Activated T-helper 1 cell treated with Interleukin-2 at 50 U/mL for 16 hours (primary cell): ENCODE measurements around the gene AP2B1.
"Not testable (repeated sequence)": the region's sequence is repeated elsewhere in the genome, so short reads cannot be mapped to it uniquely, and the experiment has no call there.

Experiments
- DNase-seq: peaks from one replicate; pipeline ENCODE4 v3.0.0-alpha.2; 2020; ENCODE audit warnings: low read depth

The AP2B1 gene

GRCh38 chr17:35700150-35700549 is 113.0 kb downstream of the AP2B1 start:
- DNase-seq: no peak

GRCh38 chr17:35701491-35701890 is 114.4 kb downstream of the AP2B1 start:
- DNase-seq: no peak

GRCh38 chr17:35703308-35703707 is 116.2 kb downstream of the AP2B1 start:
- DNase-seq: not testable (repeated sequence)

GRCh38 chr17:35705230-35705629 is 118.1 kb downstream of the AP2B1 start:
- no peak for DNase-seq

GRCh38 chr17:35705705-35706104 is 118.6 kb downstream of the AP2B1 start:
- no peak for DNase-seq

GRCh38 chr17:35708149-35708548 is 121.0 kb downstream of the AP2B1 start:
- DNase-seq: no peak

- no peak for DNase-seq
Observed at GRCh38 chr17:35708951-35709350, 121.8 kb downstream of the AP2B1 start.

GRCh38 chr17:35709874-35710273 is 122.8 kb downstream of the AP2B1 start:
- DNase-seq: no peak

GRCh38 chr17:35710950-35711349 is 123.8 kb downstream of the AP2B1 start:
- no peak for DNase-seq

- no peak for DNase-seq
Observed at GRCh38 chr17:35713069-35713728, 126.1 kb downstream of the AP2B1 start.

GRCh38 chr17:35714988-35715387 is 127.9 kb downstream of the AP2B1 start:
- DNase-seq: no peak

- no peak for DNase-seq
Observed at GRCh38 chr17:35715416-35715815, 128.3 kb downstream of the AP2B1 start.

- DNase-seq: no peak
Observed at GRCh38 chr17:35716173-35716572, 129.1 kb downstream of the AP2B1 start.

- no peak for DNase-seq
Observed at GRCh38 chr17:35716897-35717465, 129.9 kb downstream of the AP2B1 start.

GRCh38 chr17:35717475-35717874 is 130.4 kb downstream of the AP2B1 start:
- no peak for DNase-seq

- no peak for DNase-seq
Observed at GRCh38 chr17:35723735-35724134, 136.6 kb downstream of the AP2B1 start.

GRCh38 chr17:35725058-35725457 is 137.9 kb downstream of the AP2B1 start:
- no peak for DNase-seq

- no peak for DNase-seq
Observed at GRCh38 chr17:35725802-35726126, 138.6 kb downstream of the AP2B1 start.

GRCh38 chr17:35726127-35726952 is 139.2 kb downstream of the AP2B1 start:
- DNase-seq: no peak

- no peak for DNase-seq
Observed at GRCh38 chr17:35726953-35727460, 139.9 kb downstream of the AP2B1 start.

- DNase-seq: no peak
Observed at GRCh38 chr17:35727635-35728034, 140.5 kb downstream of the AP2B1 start.

- DNase-seq: no peak
Observed at GRCh38 chr17:35728551-35728950, 141.4 kb downstream of the AP2B1 start.

- DNase-seq: no peak
Observed at GRCh38 chr17:35729405-35729833, 142.3 kb downstream of the AP2B1 start.
